Measurements from ENCODE around the gene TFPT. TPM values are rescaled to one million over a fixed set of nuclear protein-coding genes. Genes with fewer than 3 reads are reported as not detected.

Gene TFPT
- total RNA-seq, 2 donors from 2014 or later = 30.7 to 52.0 TPM

DNA sequence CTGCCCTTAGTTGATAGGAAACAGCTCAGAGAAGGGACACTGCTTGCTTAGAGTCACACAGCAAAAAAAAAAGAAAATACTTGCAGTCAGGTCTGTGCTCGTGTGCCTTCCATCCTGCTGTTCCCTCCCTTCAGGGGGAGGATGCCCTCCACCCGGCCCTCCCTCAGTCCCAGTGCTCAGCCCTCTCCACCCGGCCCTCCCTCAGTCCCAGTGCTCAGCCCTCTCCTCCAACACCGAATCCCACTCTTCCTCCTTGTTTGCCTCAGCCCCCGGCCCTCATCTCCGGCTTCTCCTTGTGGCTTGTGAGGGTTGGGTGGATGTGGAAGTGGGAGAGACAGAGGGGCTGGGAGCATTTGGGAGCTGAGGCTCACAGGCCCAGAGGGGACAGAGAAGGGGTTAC is 5.8 kb downstream of the TFPT start:
- intact Hi-C loops (cut with DNase I) = no loop called here
- Histone ChIP-seq H3K4me1 (replicated peaks) (peaks cover 4% of the 10 kb centered on the region), H3K27ac (no peak overlapping the region), H3K36me3 (peaks cover 4 to 13% of the 10 kb centered on the region in 2 donors), H3K4me3 (no peak overlapping the region), H3K9me3 (no peaks in the 10 kb centered on the region), H3K27me3 (replicated peaks; ENCODE audit: insufficient read depth) (no peaks in the 10 kb centered on the region)
- no peak for DNase-seq (ENCODE audit: low spot score)
- TF ChIP-seq, protein P1, sequence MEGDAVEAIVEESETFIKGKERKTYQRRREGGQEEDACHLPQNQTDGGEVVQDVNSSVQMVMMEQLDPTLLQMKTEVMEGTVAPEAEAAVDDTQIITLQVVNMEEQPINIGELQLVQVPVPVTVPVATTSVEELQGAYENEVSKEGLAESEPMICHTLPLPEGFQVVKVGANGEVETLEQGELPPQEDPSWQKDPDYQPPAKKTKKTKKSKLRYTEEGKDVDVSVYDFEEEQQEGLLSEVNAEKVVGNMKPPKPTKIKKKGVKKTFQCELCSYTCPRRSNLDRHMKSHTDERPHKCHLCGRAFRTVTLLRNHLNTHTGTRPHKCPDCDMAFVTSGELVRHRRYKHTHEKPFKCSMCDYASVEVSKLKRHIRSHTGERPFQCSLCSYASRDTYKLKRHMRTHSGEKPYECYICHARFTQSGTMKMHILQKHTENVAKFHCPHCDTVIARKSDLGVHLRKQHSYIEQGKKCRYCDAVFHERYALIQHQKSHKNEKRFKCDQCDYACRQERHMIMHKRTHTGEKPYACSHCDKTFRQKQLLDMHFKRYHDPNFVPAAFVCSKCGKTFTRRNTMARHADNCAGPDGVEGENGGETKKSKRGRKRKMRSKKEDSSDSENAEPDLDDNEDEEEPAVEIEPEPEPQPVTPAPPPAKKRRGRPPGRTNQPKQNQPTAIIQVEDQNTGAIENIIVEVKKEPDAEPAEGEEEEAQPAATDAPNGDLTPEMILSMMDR (IDR thresholded peaks at IDR 0.05) = no peak
- no peak for TF ChIP-seq POLR2A (IDR thresholded peaks at IDR 0.05)
- 69% methylated on average over 6 of the region's 6 CpGs for WGBS

DNA sequence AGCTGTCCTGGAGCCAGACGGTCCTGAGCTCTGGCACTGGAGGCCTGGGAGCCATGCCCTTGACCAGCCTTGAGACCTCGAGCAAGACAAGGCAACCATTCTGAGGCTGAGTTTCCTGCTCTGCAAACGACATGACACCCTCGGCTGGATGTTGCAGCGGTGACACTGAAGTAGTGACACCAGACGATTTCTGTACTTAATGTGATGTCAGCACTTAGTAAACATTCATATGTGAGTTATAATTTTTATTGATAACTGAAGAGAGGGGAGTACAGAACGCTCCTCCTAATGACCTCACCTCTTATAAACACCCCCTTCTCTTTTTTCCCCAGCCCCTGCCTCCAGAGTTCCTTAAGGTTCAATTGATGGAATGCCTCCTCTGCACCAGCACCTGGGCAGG is 7.0 kb downstream of the TFPT start:
- DNase-seq (ENCODE audit: low spot score) = no peak
- Histone ChIP-seq H3K36me3 (peaks cover 4 to 13% of the 10 kb centered on the region in 2 donors), H3K27me3 (replicated peaks; ENCODE audit: insufficient read depth) (no peaks in the 10 kb centered on the region), H3K4me1 (replicated peaks) (peaks cover under 1% of the 10 kb centered on the region), H3K4me3 (no peak overlapping the region), H3K9me3 (no peaks in the 10 kb centered on the region), H3K27ac (no peak overlapping the region)
- intact Hi-C loops (cut with DNase I) = no loop called here
- TF ChIP-seq POLR2A (IDR thresholded peaks at IDR 0.05) (no peak), POLR2AphosphoS5 (IDR thresholded peaks at IDR 0.05) (no peak)
- TF ChIP-seq, protein P1 (IDR thresholded peaks at IDR 0.05) = no peak
- 76% methylated on average over 7 of the region's 7 CpGs for WGBS

DNA sequence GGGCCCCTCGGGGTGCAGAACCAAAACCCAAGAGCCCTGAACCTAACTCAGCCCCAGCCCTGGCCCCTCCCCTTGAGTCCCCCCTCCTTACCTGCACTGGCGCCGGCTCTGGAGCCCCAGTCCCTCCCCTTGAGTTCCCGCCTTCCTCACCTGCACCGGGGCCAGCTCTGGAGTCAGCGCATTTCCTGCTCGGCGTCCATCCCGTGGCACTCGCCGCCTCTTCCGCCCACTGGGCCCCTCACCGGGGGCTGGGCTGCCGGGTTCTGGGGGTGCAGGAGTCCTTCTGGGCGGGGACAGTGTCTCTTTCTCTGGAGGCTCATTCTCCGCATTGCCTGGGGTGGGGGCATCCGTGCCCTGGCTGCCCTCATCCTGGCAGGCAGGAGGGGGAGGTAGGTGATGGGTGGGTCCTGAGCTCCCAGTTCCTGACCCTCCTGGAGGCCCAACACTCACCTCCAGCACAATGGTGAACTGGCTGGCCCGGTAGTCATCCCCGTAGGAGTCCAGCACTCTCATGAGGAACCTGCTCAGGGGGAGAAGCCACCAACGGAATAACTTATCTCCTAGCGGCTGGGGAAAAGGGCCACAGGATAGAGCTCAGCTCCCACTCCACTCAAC is 7.5 kb downstream of the TFPT start:
- no peak overlapping the region for H3K4me3 ChIP-seq
- DNase-seq (ENCODE audit: low spot score) = no peak
- intact Hi-C loops (cut with DNase I) = no loop called here
- H3K36me3 ChIP-seq = peaks cover 4 to 13% of the 10 kb centered on the region in 2 donors
- H3K27me3 ChIP-seq (replicated peaks; ENCODE audit: insufficient read depth) = no peaks in the 10 kb centered on the region
- no peaks in the 10 kb centered on the region for H3K9me3 ChIP-seq
- TF ChIP-seq, protein P1 (IDR thresholded peaks at IDR 0.05) = no peak
- TF ChIP-seq POLR2AphosphoS5 (IDR thresholded peaks at IDR 0.05) (no peak), POLR2A (IDR thresholded peaks at IDR 0.05) (no peak)
- peaks cover 3% of the 10 kb centered on the region for H3K4me1 ChIP-seq (replicated peaks)
- H3K27ac ChIP-seq = no peak overlapping the region
- 72% methylated on average over 21 of the region's 21 CpGs for WGBS

DNA sequence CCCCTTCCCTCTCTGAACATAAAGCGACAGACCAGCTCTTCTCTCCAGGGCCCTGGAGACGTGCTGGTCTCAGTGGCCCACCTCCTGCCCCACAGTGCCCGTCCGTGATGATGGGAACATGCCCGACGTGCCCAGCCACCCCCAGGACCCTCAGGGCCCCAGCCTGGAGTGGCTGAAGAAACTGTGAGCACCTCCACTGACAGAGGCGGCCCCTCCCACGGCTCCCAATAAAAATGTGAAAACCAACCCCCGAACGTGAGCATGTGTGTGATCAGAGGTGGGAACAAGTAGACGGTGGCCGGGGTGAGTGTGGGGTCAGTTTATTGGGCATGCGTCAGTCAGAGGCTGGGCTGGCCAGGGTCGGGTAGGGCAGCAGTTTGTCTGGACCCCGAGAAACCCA is 8.7 kb downstream of the TFPT start:
- Histone ChIP-seq H3K27me3 (replicated peaks; ENCODE audit: insufficient read depth) (no peaks in the 10 kb centered on the region), H3K9me3 (no peaks in the 10 kb centered on the region), H3K27ac (no peak overlapping the region), H3K4me3 (no peak overlapping the region), H3K36me3 (peaks cover 4 to 13% of the 10 kb centered on the region in 2 donors), H3K4me1 (replicated peaks) (peaks cover 3% of the 10 kb centered on the region)
- 75% methylated on average over 15 of the region's 15 CpGs for WGBS
- intact Hi-C loops (cut with DNase I) = no loop called here
- DNase-seq (ENCODE audit: low spot score) = no peak
- TF ChIP-seq POLR2AphosphoS5 (IDR thresholded peaks at IDR 0.05) (no peak), POLR2A (IDR thresholded peaks at IDR 0.05) (no peak)
- TF ChIP-seq, protein P1 (IDR thresholded peaks at IDR 0.05) = no peak

DNA sequence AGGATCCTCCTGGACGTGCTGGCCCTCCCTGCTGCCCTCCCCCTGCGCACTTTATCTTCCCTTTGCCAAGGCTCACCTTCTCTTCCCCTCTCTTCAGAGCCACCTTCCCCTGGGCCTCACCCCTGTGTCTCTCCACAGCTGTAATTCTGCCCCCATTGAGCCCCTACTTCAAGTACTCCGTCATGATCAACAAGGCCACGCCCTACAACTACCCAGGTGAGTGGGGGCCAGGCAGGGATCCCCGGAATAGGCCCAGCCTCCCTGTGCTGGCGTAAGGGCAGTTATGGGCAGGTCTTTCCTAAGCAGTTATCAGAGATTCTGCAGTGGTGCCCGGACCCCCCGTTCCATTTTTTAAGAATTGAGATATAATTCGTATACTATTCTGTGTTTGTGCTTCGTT is 9.7 kb downstream of the TFPT start:
- Histone ChIP-seq H3K4me3 (no peak overlapping the region), H3K36me3 (peaks cover 4 to 13% of the 10 kb centered on the region in 2 donors)
- TF ChIP-seq POLR2A (IDR thresholded peaks at IDR 0.05) (no peak), POLR2AphosphoS5 (IDR thresholded peaks at IDR 0.05) (no peak)
- TF ChIP-seq, protein P1 (IDR thresholded peaks at IDR 0.05) = no peak

More for the DNA sequence above, 9.7 kb downstream of the TFPT start:
- 92% methylated on average over 10 of the region's 10 CpGs for WGBS
- intact Hi-C loops (cut with DNase I) = no loop called here
- no peak for DNase-seq (ENCODE audit: low spot score)
- H3K27me3 ChIP-seq (replicated peaks; ENCODE audit: insufficient read depth) = no peaks in the 10 kb centered on the region
- H3K27ac ChIP-seq = no peak overlapping the region
- H3K9me3 ChIP-seq = no peaks in the 10 kb centered on the region
- peaks cover 3% of the 10 kb centered on the region for H3K4me1 ChIP-seq (replicated peaks)
